Epithelial cell of proximal tubule (primary cell): ENCODE results near the gene STAG2. TPM values are rescaled to one million over a fixed set of nuclear protein-coding genes. Genes with fewer than 3 reads are reported as not detected.

Source experiments
- DNase-seq: peaks from one replicate; pipeline ENCODE4 v3.0.0-alpha.2; 2011; ENCODE audit warnings: low read depth
- H3K4me3 ChIP-seq: 2 replicates; pipeline ENCODE4 v1.5.1; 2011; ENCODE audit warnings: low read depth, mild to moderate bottlenecking, low read length
- CTCF ChIP-seq: conservative IDR thresholded peaks from 2 replicates; pipeline ENCODE4 v1.5.1; 2012; ENCODE audit warnings: low read depth, mild to moderate bottlenecking, low read length
- total RNA-seq: library from RNA; depleted of rRNA; stranded (reverse); fragments of >200 nt; gene quantifications from 2 replicates; pipeline ENCODE4 v1.2.3, GENCODE V29; 2015

Gene STAG2
- total RNA-seq, 1 donor from 2014 or later: 45.3 TPM

- TF ChIP-seq CTCF: no peak
- no peak overlapping the region for H3K4me3 ChIP-seq
- DNase-seq: no peak
Measured at GRCh38 chrX:123994730-123995129, 33.2 kb downstream of the STAG2 start.

- TF ChIP-seq CTCF: no peak
- H3K4me3 ChIP-seq: no peak overlapping the region
- DNase-seq: no peak
Measured at GRCh38 chrX:124001581-124001980, 40.1 kb downstream of the STAG2 start.

GRCh38 chrX:124005228-124005627 is 43.7 kb downstream of the STAG2 start:
- no peak overlapping the region for H3K4me3 ChIP-seq
- TF ChIP-seq CTCF: no peak
- DNase-seq: no peak

GRCh38 chrX:124010157-124010556 is 48.7 kb downstream of the STAG2 start:
- no peak for DNase-seq
- TF ChIP-seq CTCF: no peak
- no peak overlapping the region for H3K4me3 ChIP-seq

- no peak for TF ChIP-seq CTCF
- DNase-seq: no peak
- H3K4me3 ChIP-seq: no peak overlapping the region
Measured at GRCh38 chrX:124010566-124010965, 49.1 kb downstream of the STAG2 start.

- TF ChIP-seq CTCF: no peak
- DNase-seq: no peak
- H3K4me3 ChIP-seq: no peak overlapping the region
Measured at GRCh38 chrX:124015721-124016120, 54.2 kb downstream of the STAG2 start.

- H3K4me3 ChIP-seq: no peak overlapping the region
- TF ChIP-seq CTCF: no peak
- DNase-seq: no peak
Measured at GRCh38 chrX:124016825-124017224, 55.3 kb downstream of the STAG2 start.
